ENCODE results near the gene ZNF552.

Gene ZNF552

DNA sequence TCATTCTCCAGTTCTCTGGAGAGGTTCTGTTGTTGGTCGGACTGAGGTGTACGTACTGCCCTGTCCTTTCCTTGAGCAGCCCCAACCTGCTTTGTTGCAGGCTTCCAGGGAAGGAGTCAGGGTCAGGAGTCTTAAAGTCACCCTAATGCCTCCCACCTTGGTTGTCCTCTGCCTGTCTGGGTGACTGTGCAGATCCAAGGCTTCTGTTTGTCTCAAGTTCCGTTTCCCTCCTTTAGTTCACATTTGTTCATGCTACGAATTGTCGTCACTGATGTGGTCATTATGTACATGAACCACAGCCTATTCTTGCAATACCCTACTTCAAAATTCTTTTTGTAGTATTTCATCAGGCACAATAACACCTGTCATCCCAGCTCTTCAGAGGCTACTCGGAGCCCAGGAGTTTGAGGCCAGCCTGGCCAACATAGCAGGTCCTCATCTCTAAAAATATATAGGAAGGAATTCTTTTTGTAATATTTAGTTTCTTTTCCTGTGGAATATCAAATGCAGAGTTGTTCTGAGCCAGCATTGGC lies 37.9 kb downstream of the ZNF552 start:
- DNase-seq (ENCODE audit: low read depth): no peak

DNA sequence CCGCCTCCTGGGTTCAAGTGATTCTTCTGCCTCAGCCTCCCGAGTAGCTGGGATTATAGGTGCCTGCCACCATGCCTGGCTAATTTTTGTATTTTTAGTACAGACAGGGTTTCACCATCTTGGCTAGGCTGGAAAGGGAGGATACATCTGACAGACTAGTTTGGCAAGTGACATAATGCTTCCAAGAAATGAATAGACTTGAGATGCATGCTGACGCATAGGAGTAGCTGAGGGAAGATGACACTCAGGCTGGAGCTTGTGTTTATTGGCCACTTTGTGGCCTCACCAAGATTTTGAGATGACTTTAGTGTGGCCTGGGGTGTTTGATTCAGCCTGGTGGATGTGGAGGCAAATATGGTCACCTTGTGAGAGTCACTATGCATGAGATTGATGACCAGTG lies 41.2 kb downstream of the ZNF552 start:
- DNase-seq (ENCODE audit: low read depth): no peak

DNA sequence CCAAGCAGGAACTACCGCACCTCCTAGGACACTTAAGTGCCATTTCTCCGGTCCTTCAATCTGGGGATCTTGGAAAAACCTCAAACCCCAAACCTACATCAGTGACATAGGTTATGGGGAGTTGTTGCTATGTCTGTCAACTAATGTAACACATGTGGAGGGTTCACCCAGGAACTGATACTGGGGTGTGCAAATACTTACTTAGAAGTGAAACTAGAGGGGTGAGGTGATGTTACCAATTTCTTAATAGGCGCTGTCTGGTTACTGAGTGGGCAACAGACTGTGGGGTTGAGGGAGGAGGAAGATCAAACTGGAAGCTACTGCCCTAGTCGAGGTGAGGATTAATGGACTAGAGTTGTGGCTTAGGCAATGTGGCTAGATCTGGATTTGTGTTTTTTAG lies 43.3 kb downstream of the ZNF552 start:
- DNase-seq (ENCODE audit: low read depth): no peak

DNA sequence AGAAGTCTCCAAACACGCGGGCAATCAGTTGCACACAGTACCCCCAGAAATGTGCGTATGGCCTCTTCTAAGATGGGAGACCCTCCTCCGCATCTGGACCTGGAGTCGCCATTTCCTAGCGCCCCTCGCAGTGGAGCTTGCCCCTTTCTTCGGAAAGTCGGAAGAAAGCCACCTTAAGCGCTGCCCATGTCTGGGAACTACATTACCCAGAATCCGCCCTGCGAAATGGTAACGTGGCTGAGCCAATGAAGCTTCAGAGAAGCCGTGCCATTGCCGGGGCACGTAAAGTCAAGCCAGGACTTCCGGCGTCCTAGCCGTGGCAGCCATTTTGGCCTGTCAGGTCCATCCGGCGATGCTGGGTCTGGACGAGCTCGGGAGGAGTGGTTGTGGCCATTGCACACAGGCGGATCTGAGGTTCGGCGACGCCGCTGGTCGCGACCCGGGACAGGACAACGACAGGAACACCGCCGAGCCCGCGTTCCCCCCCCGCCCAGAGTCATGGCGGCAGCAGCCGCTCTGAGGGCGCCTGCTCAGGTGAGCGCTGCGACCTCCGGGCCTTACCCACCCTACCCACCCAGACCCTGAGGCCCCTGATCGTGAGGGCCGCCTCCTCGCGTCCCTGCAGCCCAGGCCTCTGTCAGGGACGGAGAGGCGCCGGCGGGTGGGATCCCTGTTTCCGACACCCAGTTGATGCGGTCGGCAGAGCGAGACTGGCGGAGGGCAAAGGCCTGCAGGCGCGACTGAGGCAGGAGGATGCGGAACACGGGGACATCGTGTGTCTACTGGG lies 45.2 kb downstream of the ZNF552 start, which contains the start of gene ZNF586:
Gene ZNF586 (plus strand): TSS at position 332 of the 787 bp plus-strand sequence. CDS start 167 bp downstream, at position 499.
- DNase-seq (ENCODE audit: low read depth): peak; percentile 74

DNA sequence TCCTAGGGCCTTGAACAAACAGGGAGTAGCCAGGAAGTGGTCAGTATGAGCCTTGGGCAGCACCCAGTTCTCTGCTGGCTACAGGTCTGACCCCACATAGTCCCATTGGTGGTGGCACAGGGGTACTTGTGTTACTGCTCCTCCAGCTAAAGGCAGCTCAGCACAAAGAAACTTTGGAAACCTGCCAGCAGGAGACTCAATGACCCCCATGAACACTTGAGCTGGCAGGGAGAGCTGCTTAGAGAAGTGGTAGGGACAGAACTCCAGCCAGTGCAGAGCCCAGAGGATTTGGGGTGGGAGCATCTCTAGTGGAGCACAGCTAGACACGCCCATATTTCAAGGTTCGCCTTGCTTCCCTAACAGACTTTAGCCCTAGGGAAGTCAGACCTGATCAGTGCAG lies 55.6 kb downstream of the ZNF552 start:
- no peak for DNase-seq (ENCODE audit: low read depth)

DNA sequence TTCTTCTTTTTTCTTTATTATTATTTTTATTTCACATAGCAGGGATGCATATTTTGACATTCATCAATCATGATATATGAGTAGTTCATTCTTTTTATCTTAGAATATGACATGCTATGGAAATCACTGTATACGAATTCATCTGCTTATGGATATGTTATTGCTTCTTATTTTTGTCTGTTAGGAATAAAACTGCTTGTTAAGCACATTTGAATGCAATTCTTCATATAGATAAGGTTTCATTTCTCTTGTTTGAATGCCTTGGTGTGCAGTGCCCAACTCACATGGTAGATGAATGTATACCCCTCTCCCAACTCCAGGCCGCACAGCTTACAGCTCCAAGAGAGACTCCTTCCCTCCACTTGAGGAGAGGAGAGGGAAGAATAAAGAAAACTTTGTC lies 56.8 kb downstream of the ZNF552 start:
- DNase-seq (ENCODE audit: low read depth): no peak
